Measurements from ENCODE around the gene BEX2.

DNA sequence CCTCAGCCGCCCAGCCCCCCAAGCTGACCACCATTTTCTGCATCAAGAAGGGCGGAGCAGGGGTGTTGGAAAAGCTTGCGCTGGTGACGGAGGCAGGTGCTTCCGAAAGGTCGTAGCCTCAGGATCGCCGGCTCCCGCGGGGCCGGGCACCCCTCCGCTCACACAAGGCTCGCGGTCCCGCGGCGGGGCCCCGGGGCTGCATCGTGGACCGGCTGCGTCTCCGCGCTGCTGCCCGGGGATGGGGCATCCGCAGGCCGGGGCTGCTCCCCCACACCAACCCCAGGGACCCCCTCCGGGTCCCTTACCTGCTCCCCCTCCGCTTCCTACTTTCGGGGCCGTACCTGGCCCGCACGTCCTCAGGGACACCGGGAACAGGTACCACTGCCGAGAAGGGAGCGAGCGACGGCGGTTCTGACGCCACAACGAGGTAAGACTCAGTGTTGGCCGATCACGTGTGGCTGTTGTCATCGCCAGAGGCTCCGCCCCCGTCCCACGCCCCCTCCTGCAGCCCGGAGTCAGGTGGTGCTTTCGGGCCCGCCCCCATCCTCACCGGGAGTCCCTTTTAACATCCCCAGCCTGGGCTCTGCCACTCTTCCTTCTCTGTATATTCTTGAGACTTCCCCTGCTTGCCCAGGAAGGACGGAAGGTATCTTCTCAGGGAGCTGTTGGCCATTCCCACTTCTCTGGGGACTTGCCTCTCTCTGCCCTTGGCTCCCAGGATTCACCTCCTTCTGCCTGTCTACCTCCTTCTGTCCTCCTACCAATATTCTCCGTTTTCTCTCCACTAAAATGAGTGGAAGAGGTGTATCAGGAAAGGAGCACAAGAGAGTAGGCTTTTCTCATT is at the start of gene BEX2:
- TF ChIP-seq ARNT (IDR thresholded peaks at IDR 0.05) (no peak), GABPA (tag; conservative IDR thresholded peaks at IDR 0.05; ENCODE audit: low read depth) (no peak)
- TF ChIP-seq, protein P1, sequence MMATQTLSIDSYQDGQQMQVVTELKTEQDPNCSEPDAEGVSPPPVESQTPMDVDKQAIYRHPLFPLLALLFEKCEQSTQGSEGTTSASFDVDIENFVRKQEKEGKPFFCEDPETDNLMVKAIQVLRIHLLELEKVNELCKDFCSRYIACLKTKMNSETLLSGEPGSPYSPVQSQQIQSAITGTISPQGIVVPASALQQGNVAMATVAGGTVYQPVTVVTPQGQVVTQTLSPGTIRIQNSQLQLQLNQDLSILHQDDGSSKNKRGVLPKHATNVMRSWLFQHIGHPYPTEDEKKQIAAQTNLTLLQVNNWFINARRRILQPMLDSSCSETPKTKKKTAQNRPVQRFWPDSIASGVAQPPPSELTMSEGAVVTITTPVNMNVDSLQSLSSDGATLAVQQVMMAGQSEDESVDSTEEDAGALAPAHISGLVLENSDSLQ (IDR thresholded peaks at IDR 0.05), result no peak
- TF ChIP-seq, protein P2, sequence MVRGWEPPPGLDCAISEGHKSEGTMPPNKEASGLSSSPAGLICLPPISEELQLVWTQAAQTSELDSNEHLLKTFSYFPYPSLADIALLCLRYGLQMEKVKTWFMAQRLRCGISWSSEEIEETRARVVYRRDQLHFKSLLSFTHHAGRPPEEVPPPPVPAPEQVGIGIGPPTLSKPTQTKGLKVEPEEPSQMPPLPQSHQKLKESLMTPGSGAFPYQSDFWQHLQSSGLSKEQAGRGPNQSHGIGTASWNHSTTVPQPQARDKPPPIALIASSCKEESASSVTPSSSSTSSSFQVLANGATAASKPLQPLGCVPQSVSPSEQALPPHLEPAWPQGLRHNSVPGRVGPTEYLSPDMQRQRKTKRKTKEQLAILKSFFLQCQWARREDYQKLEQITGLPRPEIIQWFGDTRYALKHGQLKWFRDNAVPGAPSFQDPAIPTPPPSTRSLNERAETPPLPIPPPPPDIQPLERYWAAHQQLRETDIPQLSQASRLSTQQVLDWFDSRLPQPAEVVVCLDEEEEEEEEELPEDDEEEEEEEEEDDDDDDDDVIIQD (CRISPR knock-in tag; IDR thresholded peaks at IDR 0.05), result no peak
- TF ChIP-seq, protein P3, sequence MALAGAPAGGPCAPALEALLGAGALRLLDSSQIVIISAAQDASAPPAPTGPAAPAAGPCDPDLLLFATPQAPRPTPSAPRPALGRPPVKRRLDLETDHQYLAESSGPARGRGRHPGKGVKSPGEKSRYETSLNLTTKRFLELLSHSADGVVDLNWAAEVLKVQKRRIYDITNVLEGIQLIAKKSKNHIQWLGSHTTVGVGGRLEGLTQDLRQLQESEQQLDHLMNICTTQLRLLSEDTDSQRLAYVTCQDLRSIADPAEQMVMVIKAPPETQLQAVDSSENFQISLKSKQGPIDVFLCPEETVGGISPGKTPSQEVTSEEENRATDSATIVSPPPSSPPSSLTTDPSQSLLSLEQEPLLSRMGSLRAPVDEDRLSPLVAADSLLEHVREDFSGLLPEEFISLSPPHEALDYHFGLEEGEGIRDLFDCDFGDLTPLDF (CRISPR knock-in tag; IDR thresholded peaks at IDR 0.05), result no peak
